Measurements from ENCODE around the gene PHF2.

Gene PHF2

DNA sequence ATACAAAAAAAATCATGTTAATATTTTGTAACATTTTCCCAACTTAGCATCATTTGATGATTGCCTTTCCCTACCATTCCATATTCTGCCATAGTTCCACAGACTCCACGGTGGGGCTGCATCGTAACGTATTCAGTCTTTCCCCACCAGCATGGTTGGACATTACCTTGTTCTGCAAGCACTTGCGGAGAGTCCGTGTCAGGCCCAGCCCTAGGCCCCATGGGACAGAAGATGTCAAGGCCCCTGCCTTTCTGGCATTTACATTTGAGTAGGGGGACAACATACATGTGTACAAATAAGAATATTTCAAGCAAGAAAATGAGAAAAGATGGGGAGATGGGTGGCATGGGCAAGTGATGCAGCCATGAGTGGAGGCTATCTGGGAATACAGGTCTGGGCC lies 8.2 kb upstream of the PHF2 start:
- DNase-seq (ENCODE audit: low spot score): no peak

DNA sequence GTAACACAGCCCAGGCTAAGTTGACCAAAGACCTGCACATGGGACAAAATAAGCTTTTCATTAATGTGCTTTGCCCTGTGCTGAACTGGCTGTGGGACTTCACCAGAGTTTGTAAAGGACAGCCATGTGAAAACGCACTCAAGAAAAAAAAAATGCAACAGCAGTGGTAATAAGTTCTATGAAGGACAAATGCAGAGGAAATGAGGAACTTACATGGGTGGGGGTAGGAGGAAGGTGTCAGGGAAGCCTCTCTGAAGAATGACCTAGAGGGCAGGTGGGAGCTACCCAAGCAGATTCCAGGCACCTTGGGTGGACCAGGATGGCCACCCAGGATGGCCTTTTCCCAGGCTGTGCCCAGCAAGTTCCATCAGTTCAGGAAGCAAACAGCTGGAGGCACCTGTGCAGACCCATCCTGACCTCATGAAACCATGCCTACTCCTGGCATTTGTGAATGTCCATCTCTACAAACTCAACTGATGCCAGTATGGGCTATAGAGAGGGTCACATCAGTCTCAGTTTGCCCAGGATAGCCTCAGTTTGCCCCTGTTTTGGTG lies 6.7 kb upstream of the PHF2 start:
- no peak for DNase-seq (ENCODE audit: low spot score)

DNA sequence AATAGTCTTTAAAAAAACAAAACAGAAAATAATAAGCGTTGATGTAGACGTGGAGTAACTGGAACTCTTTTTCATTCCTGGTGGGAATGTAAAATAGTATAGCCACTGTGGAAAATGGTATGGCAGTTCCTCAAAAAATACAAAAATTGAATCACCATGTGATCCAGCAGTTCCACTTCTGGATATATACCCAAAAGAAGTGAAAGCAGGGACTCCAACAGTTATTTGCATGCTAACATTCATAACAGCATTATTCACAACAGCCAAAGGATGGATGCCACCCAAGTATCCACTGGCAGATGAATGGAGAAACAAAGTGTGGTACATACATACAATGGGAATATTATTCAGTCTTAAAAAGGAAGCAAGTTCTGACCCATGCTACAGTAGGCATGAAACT lies 4.2 kb upstream of the PHF2 start:
- no peak for DNase-seq (ENCODE audit: low spot score)

DNA sequence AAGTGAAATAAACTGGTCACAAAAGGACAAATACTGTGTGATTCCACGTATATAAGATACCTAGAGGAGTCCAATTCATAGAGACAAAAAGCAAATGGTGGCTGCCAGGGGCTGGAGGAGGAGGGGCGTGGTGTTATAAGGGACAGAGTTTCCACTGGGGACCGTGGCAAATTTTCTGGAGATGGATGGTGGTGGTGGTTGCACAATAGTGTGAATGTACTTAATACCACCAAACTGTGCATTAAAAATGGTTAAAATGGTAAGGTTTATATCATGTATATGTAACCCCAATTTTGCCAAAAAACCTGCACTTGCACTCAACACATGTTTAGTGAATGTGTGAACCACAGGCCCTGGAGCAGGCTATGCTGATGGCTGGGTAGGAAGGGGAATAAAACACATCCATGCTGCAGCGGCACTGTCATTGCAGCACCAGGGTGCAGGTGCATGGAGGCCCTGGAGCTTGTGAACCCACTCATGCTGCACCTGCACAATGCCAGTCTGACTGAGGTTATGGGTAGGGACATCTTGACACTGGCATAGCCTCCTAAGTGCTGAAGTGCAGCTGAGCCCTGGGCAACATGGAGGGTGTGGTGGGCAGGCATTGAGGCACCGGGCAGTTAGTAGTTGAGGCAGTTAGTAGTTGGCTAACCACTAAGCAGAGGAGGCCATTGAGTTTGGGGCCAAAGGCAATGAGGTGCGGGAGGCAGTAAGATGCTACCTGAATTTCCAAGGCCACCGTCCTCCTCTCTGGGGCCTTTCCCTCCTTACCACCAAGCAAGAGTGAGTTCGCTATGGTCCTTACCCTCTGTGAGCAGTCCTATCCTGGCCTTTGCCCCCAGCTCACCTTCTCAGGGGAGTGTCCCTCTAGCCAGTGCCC lies 3.5 kb upstream of the PHF2 start:
- DNase-seq (ENCODE audit: low spot score): no peak

DNA sequence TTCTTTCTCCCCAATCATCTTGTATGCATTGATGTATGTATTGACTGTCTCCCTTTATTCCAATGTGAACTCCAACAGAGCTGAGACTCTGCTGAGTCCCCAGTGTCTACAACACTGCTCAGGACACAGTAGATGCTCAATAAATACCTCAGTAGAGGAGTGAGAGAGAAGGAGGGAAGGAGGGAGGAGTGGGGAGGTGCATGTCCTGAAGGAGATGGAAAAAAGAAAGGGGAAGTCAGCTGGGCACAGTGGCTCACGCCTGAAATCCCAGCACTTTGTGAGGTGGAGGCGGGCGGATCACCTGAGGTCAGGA lies 2.9 kb upstream of the PHF2 start:
- DNase-seq (ENCODE audit: low spot score): no peak

DNA sequence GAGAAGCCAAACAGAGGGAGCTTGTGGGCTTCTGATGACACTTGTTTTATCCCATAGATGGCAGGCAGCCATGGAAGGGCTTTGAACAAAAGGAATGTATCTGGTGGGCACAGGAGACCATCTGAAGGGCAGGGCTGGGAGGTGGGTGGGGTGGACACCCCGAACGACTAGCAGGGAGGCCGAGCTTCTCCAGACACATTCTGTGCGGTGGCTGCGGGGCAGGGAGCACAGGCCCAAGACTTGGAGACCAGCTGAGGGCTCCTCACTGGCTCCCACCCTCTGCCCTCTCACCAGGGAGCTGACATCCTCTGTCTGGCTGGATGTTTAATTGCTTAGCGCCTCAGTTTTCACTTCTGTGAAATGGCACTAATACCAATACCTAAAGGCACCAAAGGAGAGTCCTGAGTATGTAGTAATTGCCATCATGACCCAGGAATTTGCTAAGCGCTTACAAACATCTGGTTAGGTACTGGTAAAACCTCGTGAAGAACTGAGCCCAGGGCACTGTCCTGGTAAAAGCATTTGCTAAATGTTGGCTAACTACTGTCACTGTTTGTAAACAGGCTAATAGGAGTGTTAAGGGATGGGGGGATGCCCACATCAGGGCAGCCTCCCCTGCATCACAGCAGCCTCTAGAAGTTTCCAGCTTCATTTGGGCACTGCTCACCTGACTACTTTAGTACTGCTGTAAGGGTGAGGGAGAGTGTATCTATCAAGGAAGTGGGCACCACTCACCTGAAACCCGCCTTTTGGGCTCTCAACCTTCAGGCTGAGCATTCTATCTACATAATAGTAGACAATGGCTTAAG lies 2.1 kb upstream of the PHF2 start:
- DNase-seq (ENCODE audit: low spot score): no peak

DNA sequence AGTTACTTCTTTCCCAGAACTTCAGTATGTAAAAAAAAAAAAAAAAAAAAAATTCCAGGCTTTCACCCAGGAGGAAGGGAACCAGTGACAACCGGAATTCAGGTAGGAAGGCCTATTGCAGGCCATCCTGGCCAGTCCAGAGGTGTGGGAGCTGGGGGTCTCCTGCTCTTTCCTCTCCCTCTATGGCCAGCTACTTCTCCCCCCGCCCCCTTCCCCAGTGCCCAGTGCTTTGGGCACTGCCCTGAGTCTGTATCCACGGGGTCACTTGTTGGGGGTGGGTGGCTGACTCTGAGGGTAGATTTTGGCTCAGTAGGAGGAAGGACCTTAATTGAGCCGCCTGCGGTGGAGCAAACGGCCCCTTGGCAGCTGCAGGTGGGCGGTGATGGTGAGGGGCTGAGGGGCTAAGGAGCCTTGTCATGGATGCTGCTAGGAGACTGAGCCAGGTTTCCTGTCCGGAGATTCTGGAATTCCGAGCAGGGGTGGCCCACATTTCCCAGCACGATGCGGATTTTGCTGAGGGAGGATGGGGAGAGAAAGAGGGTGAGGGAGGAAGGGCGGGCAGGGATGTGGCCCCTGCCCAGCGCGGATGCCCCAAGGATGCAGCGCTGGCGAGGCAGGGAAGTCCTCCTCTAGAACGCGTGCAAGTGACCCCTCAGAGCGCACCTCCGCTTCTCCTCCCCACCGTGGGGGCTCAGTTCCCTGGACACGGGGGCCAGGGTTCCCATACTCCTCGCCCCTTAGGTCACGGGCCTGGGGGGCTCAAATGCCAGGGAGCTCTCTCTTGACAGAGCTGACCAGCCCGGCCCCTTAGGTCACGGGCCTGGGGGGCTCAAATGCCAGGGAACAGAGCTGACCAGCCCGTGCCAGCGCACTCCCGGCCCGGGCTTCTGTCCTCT lies 1.2 kb upstream of the PHF2 start:
- no peak for DNase-seq (ENCODE audit: low spot score)

DNA sequence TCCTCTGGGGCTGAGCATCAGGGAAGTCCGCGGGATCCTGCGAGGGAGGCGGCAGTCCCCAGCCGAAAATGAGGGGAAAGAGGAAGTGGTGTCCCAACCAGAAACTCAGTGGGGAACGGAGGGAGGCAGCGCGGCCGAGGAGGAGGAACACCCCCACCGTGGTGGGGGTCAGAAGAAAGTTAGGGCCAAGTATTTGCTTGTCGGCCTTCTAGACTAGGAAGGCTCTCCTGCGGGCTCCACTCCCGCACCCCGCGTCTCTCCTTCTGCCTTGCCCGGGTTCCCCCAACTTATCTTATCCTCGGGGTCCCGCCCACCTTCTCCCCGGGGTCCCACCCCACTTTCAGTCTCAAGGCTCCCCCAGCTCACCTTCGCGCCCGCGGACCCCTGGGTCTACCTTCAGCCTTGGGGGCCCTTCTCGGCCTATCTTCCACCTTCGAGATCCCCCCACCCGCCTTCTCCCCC lies 557 bp upstream of the PHF2 start:
- DNase-seq (ENCODE audit: low spot score): peak; percentile 55

DNA sequence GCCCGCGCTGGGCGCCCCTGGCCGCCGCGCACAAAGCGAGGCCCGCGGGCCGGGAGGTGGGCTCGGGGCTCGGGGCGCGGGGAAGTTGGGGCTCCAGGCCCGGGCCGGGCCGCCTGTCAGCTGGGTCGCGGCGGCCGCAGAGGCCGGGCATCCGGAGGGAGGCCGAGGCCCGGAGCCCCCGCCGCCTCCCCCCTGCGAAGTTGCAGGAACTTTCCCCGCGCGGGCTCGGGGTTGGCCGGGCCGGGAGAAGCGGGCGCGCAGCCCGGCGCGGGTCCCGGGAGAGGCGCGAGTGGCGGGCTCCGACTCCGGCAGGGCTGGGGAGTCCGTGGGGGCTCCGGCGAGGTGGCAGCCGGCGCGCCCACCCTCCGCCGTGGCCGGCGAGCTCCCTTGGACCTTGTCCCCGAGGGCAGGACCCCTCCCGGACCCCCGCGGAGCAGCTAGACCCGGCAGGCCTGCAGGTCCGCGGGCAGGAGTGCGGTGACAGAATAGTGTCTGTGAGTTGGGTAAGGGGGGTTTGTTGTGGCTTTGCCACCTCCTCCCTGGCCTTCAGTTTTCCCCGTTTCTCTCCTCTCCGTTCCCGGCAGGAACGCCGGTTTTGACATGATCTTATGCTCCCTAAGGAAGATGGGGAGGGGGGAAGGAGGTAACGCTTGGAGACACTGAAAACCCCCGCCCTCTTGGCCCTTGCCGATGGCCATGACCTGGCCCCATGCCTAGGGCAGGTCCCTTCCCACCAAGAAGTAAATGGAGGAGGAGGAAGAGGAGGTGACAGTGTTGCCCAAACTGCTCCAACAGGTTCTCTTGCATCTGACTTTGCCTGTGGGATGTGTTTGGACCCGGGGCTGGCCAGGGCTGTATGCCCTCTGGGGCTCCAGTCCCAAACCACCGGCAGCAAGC lies 942 bp downstream of the PHF2 start:
- DNase-seq (ENCODE audit: low spot score): no peak

DNA sequence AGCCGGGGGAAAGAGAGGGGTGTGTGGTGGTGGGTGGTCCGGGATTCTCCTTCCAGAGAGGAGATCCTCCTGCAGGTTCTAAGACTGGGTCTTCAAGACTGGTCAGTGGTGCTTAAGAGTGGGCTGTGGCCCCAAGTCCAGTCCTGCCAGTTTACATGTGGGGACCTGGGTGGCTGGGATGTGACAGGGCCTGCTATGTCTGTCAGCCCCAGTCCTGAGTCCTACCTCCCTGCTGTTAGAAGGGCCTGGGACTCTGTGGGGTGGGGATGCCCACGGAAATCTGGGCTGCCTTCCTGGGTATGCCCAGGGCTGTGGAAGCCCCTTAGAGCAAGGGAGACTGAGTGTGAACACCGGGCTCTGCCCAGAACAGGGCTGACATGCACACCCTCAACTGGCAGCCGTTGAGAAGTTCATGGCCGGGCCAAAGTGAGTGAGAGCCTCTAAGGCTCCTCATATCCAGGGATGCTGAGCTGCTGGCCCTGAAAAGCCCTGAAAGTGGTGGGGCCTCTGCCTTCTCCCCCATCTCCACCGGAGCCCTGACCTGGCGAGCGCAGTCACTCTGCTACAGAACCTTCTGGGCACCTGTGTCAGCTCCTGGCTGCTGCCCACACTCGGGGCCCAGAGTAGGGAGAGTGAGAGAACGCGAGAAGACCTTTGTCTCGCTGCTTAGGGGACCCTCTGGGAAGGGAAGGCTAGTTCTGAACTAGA lies 1.7 kb downstream of the PHF2 start:
- no peak for DNase-seq (ENCODE audit: low spot score)

DNA sequence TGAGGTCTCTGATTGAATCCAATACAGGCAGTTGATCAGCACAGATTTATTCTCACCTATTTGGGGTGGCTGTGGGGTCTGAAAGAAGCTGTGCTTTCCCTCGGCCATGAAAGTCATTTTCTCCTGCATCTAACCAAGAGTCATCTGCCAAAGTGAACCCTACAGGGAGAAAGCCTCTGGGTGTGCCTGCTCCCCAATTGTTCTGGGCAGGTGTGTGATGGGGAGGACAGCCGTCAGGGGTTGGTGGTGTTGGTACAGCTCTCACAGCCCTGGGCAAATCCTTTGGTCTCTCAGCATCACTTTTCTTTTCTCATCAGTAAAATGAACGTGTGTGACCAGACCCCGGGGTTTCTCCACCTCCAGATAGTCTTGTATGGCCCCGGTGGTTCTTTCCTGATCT lies 2.5 kb downstream of the PHF2 start:
- no peak for DNase-seq (ENCODE audit: low spot score)

DNA sequence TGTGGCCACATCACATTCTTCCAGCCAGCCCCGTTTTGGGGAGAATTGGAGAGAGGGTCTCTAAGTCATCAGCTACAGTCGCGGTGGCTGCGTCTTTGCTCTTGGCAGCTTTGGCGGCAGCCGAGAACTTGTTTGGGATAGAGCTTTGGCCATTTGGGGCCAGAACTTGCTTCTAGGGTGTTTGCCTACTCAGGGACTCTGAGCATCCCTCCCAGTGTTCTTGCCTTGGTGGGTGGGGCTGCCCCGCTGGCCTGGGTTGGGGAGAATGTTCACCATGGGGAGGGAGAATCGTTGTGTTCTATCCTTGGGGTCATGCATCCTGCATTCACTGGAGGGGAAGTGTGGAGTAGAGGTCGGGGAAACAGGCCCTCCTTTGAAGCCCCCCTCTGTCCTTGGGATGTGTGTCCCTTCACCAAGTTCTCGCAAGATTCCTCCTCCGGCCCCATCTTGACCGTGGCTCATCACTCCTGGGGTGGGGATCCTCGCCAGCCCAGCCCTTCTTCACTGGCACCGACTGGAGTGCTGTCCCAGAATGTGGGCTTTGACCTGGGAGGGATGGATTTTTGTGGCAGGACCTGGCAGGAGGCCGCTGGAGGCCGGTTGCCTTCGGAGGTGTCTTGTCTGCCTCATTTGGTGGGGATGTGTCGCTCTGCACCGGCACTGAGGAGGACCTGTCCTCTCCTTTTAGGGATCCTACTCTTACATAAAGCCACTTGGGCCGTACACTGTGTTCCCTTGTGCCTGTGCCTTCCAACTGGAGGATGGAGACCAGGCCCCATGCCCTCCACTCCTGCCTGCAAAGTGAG lies 3.5 kb downstream of the PHF2 start:
- DNase-seq (ENCODE audit: low spot score): no peak

DNA sequence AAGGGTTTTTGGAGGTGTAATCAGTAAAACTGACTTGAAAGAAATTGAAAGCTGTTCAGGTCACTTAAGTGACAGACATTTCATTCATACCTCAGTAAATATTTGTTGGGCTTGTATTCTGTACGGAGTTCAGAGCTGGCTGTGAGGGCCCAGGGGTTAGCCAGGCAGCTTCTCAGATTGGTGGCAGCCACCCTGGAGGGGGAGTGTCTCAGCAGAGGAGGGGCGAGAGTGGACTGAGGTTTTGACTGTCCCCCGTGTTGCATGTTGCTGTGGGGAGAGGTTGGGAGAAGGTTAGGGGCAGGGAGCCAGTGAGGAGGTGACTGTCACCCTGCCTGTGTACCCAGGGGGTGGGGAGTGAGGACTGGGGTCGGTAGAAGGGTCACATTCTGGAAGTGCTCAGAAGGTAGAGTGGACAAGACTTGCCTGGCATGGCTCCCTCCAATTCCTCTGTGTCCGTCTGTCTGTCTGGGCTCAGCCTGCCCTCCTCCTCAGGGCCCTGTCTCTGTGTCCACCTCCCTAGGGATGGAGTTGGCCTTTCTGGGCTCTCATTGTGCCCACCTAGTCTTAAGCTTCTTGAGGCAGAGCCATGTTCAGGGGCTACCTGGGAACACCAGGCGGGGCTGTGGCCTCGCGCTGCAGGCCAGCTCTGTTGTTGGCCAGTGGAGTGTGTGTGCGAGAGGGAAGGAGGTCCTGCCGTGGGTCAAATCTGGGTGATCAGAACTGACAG lies 4.4 kb downstream of the PHF2 start:
- DNase-seq (ENCODE audit: low spot score): no peak

DNA sequence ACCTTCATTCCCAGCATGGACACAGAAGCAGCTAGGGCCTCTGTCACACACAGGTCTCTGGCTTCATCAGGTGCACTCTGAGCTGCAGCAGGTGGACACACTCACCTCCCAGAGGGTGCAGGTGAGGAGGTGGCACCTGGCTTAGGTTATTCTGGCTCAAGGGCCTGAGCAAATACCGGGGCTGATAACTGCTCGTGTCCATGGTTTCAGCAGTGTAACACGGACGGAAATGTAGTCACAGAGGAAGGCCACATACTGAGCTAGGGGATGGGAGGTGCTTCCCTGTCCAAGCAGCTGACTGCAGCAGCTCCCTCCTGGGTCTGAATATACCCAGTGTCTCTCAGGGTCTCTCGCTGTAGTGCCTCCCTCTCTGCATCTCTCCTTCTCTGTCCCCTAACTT lies 5.7 kb downstream of the PHF2 start:
- no peak for DNase-seq (ENCODE audit: low spot score)

DNA sequence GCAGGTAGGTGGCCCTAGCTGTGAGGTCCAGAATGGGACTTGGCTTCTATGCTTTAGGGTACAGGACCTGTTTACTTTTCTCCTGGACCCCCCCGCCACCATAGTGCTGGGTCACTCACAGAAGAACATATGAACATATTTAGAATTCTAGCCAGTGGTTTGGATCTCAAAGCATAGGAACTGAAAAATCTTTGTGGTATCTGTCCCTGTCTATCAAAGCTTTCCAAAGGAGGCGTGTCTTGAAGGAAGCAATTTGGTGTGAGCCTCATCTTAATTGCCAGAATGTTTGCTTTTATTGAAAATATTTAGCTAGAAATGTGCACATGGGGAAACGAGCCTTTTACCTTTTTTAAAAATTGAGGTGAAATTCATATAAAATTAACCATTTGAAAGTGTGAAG lies 6.2 kb downstream of the PHF2 start:
- no peak for DNase-seq (ENCODE audit: low spot score)

DNA sequence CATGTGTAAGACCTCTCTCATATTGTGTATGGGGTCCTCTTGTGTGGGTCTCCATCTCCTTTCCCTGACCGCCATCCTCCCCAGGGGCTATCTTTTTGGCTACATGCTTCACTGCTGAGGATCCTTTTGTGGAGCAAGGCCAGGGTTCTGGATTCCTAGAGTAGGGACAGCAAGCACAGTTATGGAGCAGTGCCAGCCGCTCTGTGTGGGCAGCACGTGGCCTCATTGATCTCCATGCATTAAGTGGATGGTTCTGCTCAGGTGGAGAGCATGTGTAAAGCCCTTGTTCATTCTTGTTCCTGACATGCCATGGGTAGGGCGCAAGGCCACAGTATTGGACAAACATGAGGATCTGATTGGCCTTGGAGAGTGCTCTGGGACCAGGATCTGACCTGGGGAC lies 8.9 kb downstream of the PHF2 start:
- no peak for DNase-seq (ENCODE audit: low spot score)

DNA sequence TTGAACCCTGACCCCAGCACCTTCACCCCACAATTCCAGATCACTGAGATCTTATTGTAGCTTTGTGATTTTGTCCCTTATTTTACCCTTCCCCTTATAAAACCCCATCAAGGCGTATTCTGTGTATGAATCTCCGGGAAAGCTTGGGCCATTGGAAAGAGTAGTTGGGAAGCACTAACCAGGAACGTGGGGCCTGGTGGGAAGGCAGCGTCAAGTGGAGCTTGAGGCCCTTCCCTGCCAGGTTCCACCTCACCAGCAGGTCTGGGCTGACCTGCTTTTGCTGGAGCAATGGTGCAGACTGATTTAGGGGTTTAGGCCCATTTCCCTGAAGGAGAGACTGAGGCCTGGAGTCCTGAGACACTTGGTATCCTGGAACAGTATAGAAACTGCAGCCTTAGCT lies 9.3 kb downstream of the PHF2 start:
- DNase-seq (ENCODE audit: low spot score): no peak

DNA sequence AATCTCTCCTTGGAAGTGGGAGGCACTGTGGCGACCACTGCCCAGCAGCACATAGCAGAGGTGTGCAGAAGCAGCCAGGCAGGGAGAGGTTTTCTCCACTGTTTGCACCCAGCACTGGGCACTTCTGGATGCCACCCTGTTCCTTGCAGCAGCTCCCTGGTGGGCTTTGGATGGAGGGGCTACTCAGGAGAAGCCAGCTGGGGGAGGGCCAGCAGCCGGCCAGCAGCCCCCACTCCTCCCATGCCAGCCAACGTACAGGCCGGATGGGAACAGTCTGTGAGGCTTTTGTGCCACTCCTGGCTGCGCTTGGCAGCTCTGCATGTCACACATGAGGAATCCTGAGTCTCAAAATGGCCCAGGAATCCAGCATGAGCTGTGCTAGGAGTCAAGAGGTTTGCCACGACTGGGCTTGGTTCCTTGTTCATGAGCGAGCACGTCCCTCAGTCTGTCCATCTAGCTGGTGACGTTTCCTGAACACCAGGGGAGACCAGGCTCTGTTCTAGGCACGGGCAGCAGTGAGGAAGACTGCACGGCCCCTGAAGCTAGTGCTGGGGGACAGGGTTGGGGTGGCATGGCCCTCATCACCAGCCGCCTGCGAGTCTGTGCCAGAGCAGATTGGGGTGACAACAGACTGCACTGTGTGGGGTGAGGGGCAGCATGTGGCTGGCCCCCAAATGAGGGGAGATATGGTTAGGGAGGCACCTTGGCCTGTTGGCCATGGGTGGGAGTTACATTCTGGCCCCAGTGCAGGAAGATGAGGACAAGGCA lies 10.1 kb downstream of the PHF2 start:
- no peak for DNase-seq (ENCODE audit: low spot score)

Measured in CD4-positive, alpha-beta T cell treated with Interleukin-2 at 100 ng/mL for 4 hours (primary cell).